Heart left ventricle (tissue), 13 donors: ENCODE data around the gene LRRC43.

Source experiments
- POLR2A ChIP-seq, 2 donors: fragments of 450-650 bp; IDR thresholded peaks; one replicate each; pipeline ENCODE4 v1.6.1; 2017; ENCODE audit warnings: antibody characterized with exemption in 2 of 2, mild to moderate bottlenecking in 2 of 2, moderate library complexity in 2 of 2
- TF ChIP-seq, protein P1 (sequence below), 12 donors: fragments of 200-600 bp; sonication (generic) in 4 of 12; IDR thresholded peaks; one replicate each; pipeline versions ENCODE4 v1.5.0 to v1.8.0; 2018 to 2022; ENCODE audit warnings: antibody characterized with exemption in 12 of 12, mild to moderate bottlenecking in 5 of 12
- donor health status: ischemic (EF 13 %, LVEDD 7.1; RV severe dilation, severe dysfunction).
- donor health status: DM: no; HTN: yes; CAD: no.
- donor health status: DM: no; HTN: no; CAD: no.
- donor health status: ischemic (EF 25% LVEDD 6.9; RV normal size, moderate dysfunction).
- donor health status: ischemic (EF 25% LVEDD 5.7; RV mildly dilated, moderate dysfunction).
- donor health status: ischemic (EF 35%, LVEDD 5.7; RV mildly dilated, moderate dysfunction).
- donor health status: nonischemic (EF 11% LVEDD 7.7; RV severe dilation, severe dysfunction).
- donor health status: DM: yes; HTN: yes; CAD: no.
- donor health status: PGD.
- donor health status: ischemic (EF 29% LVEDD 5.4; RV normal size, mild dysfunction).
- donor health status: nonischemic (EF 23%, LVEDD 6.1; RV moderate dilation, normal function).

DNA sequence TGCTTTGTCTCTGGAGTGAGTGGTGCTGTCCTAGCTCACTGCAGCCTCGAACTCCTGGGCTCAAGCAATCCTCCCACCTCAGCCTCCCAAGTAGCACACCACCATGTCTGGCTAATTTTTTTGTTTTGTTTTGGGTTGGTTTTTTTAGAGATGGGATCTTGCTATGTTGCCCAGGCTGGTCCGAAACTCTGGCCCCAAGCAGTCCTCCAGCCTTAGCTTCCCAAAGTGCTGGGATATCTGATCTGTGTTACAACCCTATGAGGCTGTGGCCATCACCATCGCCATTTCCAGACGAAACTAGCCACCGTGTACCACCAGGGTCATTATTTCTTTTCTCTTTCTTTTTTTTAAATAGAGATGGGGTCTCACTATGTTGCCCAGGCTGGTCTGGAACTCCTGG lies 11.5 kb upstream of the LRRC43 start:
- TF ChIP-seq, protein P1, sequence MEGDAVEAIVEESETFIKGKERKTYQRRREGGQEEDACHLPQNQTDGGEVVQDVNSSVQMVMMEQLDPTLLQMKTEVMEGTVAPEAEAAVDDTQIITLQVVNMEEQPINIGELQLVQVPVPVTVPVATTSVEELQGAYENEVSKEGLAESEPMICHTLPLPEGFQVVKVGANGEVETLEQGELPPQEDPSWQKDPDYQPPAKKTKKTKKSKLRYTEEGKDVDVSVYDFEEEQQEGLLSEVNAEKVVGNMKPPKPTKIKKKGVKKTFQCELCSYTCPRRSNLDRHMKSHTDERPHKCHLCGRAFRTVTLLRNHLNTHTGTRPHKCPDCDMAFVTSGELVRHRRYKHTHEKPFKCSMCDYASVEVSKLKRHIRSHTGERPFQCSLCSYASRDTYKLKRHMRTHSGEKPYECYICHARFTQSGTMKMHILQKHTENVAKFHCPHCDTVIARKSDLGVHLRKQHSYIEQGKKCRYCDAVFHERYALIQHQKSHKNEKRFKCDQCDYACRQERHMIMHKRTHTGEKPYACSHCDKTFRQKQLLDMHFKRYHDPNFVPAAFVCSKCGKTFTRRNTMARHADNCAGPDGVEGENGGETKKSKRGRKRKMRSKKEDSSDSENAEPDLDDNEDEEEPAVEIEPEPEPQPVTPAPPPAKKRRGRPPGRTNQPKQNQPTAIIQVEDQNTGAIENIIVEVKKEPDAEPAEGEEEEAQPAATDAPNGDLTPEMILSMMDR (IDR thresholded peaks at IDR 0.05): no peak
- TF ChIP-seq POLR2A (IDR thresholded peaks at IDR 0.05): no peak
